K562 (cell line): Measurements from ENCODE around the gene PPP1R12C. TPM values are rescaled to one million over a fixed set of nuclear protein-coding genes. Genes with fewer than 3 reads are reported as not detected.

Experiments
- ATAC-seq: fragments of 200-7000 bp; cut with Tn5 transposase; 3 replicates; pipeline ENCODE4 v1.9.1; 2020; ENCODE audit warnings: moderate library complexity
- BruUV-seq: library from RNA; stranded (reverse); fragments of 400-500 nt; replicated peaks from 2 replicates; lab custom pipeline; 2021; lab: Mats Ljungman, UMichigan
- CTCF ChIA-PET: fragments of 300-600 bp; formaldehyde crosslinking; extraction: SDS; loops from one replicate; lab custom pipeline; 2021; ENCODE audit warnings: low intra/inter-chr PET ratio; lab: Yijun Ruan, JAX
- POLR2A ChIA-PET: fragments of 300-600, 350-650 bp; sonication (Branson Sonifier 250); formaldehyde crosslinking; extraction: SDS; loops from one replicate; lab custom pipeline; 2021; ENCODE audit warnings: antibody characterized with exemption, inconsistent platforms; lab: Yijun Ruan, JAX
- DNase-seq, 4 experiments: peaks; one replicate each; pipeline versions ENCODE4 v3.0.0 to v3.0.0-alpha.2; 2011 to 2018; ENCODE audit warnings: low spot score in 3 of 4, mixed read lengths in 3 of 4; ENCODE audit errors: extremely low read depth in 1 of 4
- FAIRE-seq: peaks from 2 replicates; lab custom pipeline; 2011; peaks lifted over from hg19 to GRCh38; lab: Jason Lieb, UNC
- H2AFZ ChIP-seq: 2 replicates; pipeline ENCODE4 v1.6.0; 2011; ENCODE audit warnings: low read depth, low read length, control low read depth, inconsistent platforms
- H3K27ac ChIP-seq: fragments of 200-600 bp; 3 replicates; pipeline ENCODE4 v1.8.0; 2011; ENCODE audit warnings: low read depth, mild to moderate bottlenecking, control low read depth, inconsistent platforms, low read length, moderate library complexity, mixed read lengths; ENCODE audit errors: extremely low read depth
- H3K27me3 ChIP-seq, 2 experiments: fragments of 300-600 bp in 1 of 2; 2 replicates in 1 of 2; 3 replicates in 1 of 2; pipeline versions ENCODE4 v1.6.0 to v1.8.0; 2011; ENCODE audit warnings: inconsistent platforms in 2 of 2, low read length in 2 of 2, mild to moderate bottlenecking in 1 of 2, mixed read lengths in 1 of 2, moderate library complexity in 1 of 2; ENCODE audit not compliant: control insufficient read depth in 2 of 2, insufficient read depth in 2 of 2
- H3K36me3 ChIP-seq: fragments of 300-600 bp; 3 replicates; pipeline ENCODE4 v1.8.0; 2011; ENCODE audit warnings: mild to moderate bottlenecking, low read length, inconsistent platforms; ENCODE audit not compliant: control insufficient read depth, insufficient read depth
- H3K4me1 ChIP-seq, 2 experiments: fragments of 200-600 bp in 1 of 2; replicated peaks in 1 of 2; 2 replicates in 1 of 2; 3 replicates in 1 of 2; pipeline versions ENCODE4 v1.5.1 to v1.8.0; 2011; ENCODE audit warnings: inconsistent platforms in 2 of 2, low read length in 2 of 2, mild to moderate bottlenecking in 1 of 2, mixed read lengths in 1 of 2, moderate library complexity in 1 of 2; ENCODE audit not compliant: control insufficient read depth in 2 of 2, insufficient read depth in 2 of 2
- H3K4me2 ChIP-seq: 2 replicates; pipeline ENCODE4 v1.6.1; 2011; ENCODE audit warnings: low read length, control low read depth, inconsistent platforms, mixed read lengths; ENCODE audit not compliant: insufficient read depth
- H3K4me3 ChIP-seq: fragments of 200-600 bp; sonication (generic), shearing (Covaris generic); 2 replicates; pipeline ENCODE4 v1.5.1; 2016; ENCODE audit warnings: control low read depth, inconsistent platforms
- H3K79me2 ChIP-seq: fragments of 200-600 bp; 3 replicates; pipeline ENCODE4 v1.8.0; 2011; ENCODE audit warnings: low read length, inconsistent platforms; ENCODE audit not compliant: control insufficient read depth, insufficient read depth
- H3K9ac ChIP-seq, 2 experiments: 2 replicates each; pipeline versions ENCODE4 v1.6.0 to v1.6.1; 2011; ENCODE audit warnings: low read depth in 2 of 2, low read length in 2 of 2, control low read depth in 1 of 2, inconsistent platforms in 1 of 2, mild to moderate bottlenecking in 1 of 2, mixed read lengths in 1 of 2; ENCODE audit not compliant: insufficient read depth in 1 of 2
- H3K9me1 ChIP-seq: one replicate; pipeline ENCODE4 v1.6.0; 2011; ENCODE audit warnings: inconsistent platforms, mild to moderate bottlenecking, low read length, moderate library complexity; ENCODE audit not compliant: control insufficient read depth, insufficient read depth
- H3K9me3 ChIP-seq: replicated peaks from 2 replicates; pipeline ENCODE4 v1.5.1; 2011; ENCODE audit warnings: low read depth, low read length, inconsistent platforms; ENCODE audit not compliant: control insufficient read depth, insufficient read depth
- H4K20me1 ChIP-seq: replicated peaks from 2 replicates; pipeline ENCODE4 v1.6.1; 2011; ENCODE audit warnings: low read length, inconsistent platforms, mixed read lengths; ENCODE audit not compliant: control insufficient read depth, insufficient read depth
- CTBP1 ChIP-seq: fragments of 450-650 bp; IDR thresholded peaks from 2 replicates; pipeline ENCODE4 v1.6.1; 2016; ENCODE audit warnings: borderline replicate concordance
- GATA2 ChIP-seq: sonication (generic); formaldehyde crosslinking; IDR thresholded peaks from 2 replicates; pipeline ENCODE4 v1.4.0; 2020; ENCODE audit warnings: mild to moderate bottlenecking, missing genetic modification reagents
- GTF2E2 ChIP-seq: fragments of 200-800 bp; sonication (Bioruptor generic); IDR thresholded peaks from 2 replicates; pipeline ENCODE4 v1.6.1; 2016; ENCODE audit warnings: missing genetic modification characterization, missing compliant biosample characterization
- PHF8 ChIP-seq: fragments of 200-600 bp; sonication (generic); IDR thresholded peaks from 2 replicates; pipeline ENCODE4 v1.6.1; 2012; ENCODE audit warnings: mixed run types, mild to moderate bottlenecking, inconsistent platforms, low read length, moderate library complexity, borderline replicate concordance
- POLR2G ChIP-seq: fragments of 200-400 bp; formaldehyde crosslinking; IDR thresholded peaks from 2 replicates; pipeline ENCODE4 v1.6.1; 2017; ENCODE audit warnings: low read depth, mild to moderate bottlenecking, antibody characterized with exemption, low read length, moderate library complexity
- ZNF124 ChIP-seq: sonication (generic); formaldehyde crosslinking; IDR thresholded peaks from 2 replicates; pipeline ENCODE4 v1.8.1; 2022; ENCODE audit warnings: missing genetic modification reagents
- ZNF830 ChIP-seq: fragments of 250-450 bp; sonication (Bioruptor Pico); IDR thresholded peaks from 2 replicates; pipeline ENCODE4 v1.5.0; 2021; ENCODE audit warnings: mild to moderate bottlenecking
- WGBS: fragments of 100-300 bp; shearing (Covaris generic); methylation state at CpG from one replicate; pipeline ENCODE4 v1.1.6; 2016; ENCODE audit warnings: low coverage, mixed read lengths; ENCODE audit not compliant: insufficient coverage; ENCODE audit errors: missing lambda C conversion rate; 5-methylcytosine and 5-hydroxymethylcytosine counted together
- in situ Hi-C: fragments of 300-500 bp; cut with MboI; formaldehyde crosslinking; loops from 4 replicates; pipeline ENCODE4 v1.15.0; 2018; ENCODE audit warnings: inconsistent platforms, mixed read lengths
- intact Hi-C: fragments of 100-400 bp; cut with micrococcal nuclease; formaldehyde crosslinking; loops from 2 replicates; pipeline ENCODE4 v1.14.2; 2022
- polyA plus RNA-seq, 8 experiments: library from polyadenylated mRNA; depleted of rRNA in 4 of 8; stranded (reverse) in 5 of 8; unstranded in 3 of 8; fragments of >200 nt; fragmentation: Nextera tagmentation in 2 of 8; fragmentation: Illumina TruSeq in 1 of 8; extraction: Ambion mirVana in 2 of 8; extraction: Trizol in 1 of 8; gene quantifications; 2 replicates each; pipeline versions ENCODE4 v1.2.1 to v1.2.3, GENCODE V29; 2011 to 2014; ENCODE audit warnings: inconsistent platforms in 1 of 8, missing spikeins in 1 of 8
- total RNA-seq, 7 experiments: library from RNA; depleted of rRNA in 6 of 7; stranded (reverse); fragments of >200 nt in 6 of 7; fragmentation: Illumina TruSeq in 2 of 7; extraction: Trizol in 2 of 7; gene quantifications; 2 replicates each; pipeline versions ENCODE4 v1.2.1 to v1.2.3, GENCODE V29; 2011 to 2021; ENCODE audit warnings: low replicate concordance in 1 of 7
- TF ChIP-seq, protein P1 (sequence below): fragments of 450-650 bp; IDR thresholded peaks from 2 replicates; pipeline ENCODE4 v1.6.1; 2017; ENCODE audit warnings: mild to moderate bottlenecking, moderate library complexity
- TF ChIP-seq, protein P2 (sequence below): fragments of 200-800 bp; sonication (Bioruptor generic); IDR thresholded peaks from 2 replicates; pipeline ENCODE4 v1.6.1; 2017; ENCODE audit warnings: missing genetic modification characterization, missing compliant biosample characterization

The PPP1R12C gene
- total and polyA plus RNA-seq, 9 of the 15 experiments (the other 6 are each of a cell fraction or from before 2014, with no cell fraction given), result 1.8 to 136 (median 33.7) TPM

DNA sequence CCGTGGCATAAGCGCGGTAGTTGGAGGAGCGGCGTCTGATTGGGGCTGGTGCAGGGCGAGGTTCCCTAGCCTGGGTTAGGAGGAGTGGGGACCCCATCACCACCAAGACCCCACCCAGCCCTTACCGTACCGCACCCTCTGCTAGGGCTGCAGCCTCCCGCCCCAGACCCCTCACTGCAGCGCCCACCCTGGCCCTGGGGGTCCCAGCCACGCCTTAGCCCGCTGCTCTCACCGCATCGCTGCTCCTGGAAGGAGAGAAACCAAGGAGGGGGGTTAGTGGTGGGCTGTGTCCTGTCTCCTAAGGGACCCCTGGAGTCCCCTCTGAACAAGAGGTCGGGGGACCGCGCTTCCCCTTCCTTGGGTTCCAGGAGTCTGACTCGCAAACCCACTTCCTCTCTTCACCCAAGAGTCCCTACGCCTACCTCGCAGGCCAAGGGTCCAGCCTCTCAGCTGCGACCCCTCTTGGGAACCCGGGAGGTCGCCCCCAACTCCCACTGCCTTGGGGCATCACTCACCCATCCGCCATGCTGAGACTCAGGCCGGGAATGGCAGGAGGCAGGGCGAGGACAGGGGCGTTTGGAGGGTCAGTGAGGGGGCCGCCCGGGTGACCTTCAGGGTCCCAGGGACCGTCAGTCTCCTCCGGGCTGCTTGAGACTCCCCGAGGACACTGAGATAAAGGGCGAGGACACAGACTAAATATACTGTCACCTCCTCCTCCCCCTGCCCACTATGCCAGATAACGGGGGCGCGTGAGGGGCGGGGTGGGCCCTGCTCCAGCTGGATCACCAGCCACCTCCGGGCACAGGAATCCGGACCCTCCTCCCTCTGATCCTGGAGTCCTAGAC lies 39.8 kb upstream of the PPP1R12C start, which contains the start of gene TNNI3:
TNNI3 (minus strand) TSS at position 669 of the 845 bp plus-strand sequence; CDS start at position 526, 143 bp downstream.
- H3K9me1 ChIP-seq, result no peaks in the 10 kb centered on the region
- ChIA-PET CTCF (interaction anchor here (1.2 kb wide), 1 partner anchor 11 kb away, joined by 4 read pairs; no protein-coding TSS in a partner anchor), POLR2A (interaction anchor here (0.6 to 1.2 kb wide), 3 partner anchors 11 to 94 kb away, joined by 3 to 5 read pairs (median 3); partner anchors contain the start of gene RDH13)
- H4K20me1 ChIP-seq, result no peaks in the 10 kb centered on the region
- intact Hi-C loops, result loop anchor here (10.0 kb wide), 1 partner anchor 348 kb away; no protein-coding TSS in a partner anchor
- WGBS, result 22% methylated on average over 36 of the region's 39 CpGs
- peak within 1 kb of the TSS; percentile 63 for H2AFZ ChIP-seq
- H3K9ac ChIP-seq, result peak within 1 kb of the TSS; percentile 44 to 94
- FAIRE-seq (no peak), ATAC-seq (no peak), DNase-seq (peak in 3 of 4 experiments; percentile 25 to 53 (median 28))
- H3K79me2 ChIP-seq, result peaks cover 14% of the 10 kb centered on the region
- H3K4me3 ChIP-seq, result peak within 1 kb of the TSS; percentile 56
- peak within 1 kb of the TSS; percentile 66 for H3K27ac ChIP-seq
- H3K4me2 ChIP-seq, result peak within 1 kb of the TSS; percentile 77
- H3K9me3 ChIP-seq, result no peaks in the 10 kb centered on the region
- H3K27me3 ChIP-seq, result no peaks in the 10 kb centered on the region
- in situ Hi-C loops, result loop anchor here (25.0 kb wide), 1 partner anchor 980 kb away; the partner anchor contains the start of gene ZNF444
- no TSS peak for BruUV-seq
- peaks cover 34 to 67% of the 10 kb centered on the region in 2 experiments for H3K4me1 ChIP-seq
- H3K36me3 ChIP-seq, result peaks cover 13% of the 10 kb centered on the region; the same call in 1 of the 3 replicates
- TF ChIP-seq ZNF124 (CRISPR knock-in tag) (no peak), CTBP1 (no peak), GTF2E2 (tag) (no peak), PHF8 (peak; percentile 13; the same call in 1 of the 2 replicates), GATA2 (CRISPR knock-in tag) (no peak), POLR2G (peak; percentile 74), ZNF830 (CRISPR knock-in tag) (no peak)
- TF ChIP-seq, protein P1, sequence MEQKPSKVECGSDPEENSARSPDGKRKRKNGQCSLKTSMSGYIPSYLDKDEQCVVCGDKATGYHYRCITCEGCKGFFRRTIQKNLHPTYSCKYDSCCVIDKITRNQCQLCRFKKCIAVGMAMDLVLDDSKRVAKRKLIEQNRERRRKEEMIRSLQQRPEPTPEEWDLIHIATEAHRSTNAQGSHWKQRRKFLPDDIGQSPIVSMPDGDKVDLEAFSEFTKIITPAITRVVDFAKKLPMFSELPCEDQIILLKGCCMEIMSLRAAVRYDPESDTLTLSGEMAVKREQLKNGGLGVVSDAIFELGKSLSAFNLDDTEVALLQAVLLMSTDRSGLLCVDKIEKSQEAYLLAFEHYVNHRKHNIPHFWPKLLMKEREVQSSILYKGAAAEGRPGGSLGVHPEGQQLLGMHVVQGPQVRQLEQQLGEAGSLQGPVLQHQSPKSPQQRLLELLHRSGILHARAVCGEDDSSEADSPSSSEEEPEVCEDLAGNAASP, result no peak
- TF ChIP-seq, protein P2, sequence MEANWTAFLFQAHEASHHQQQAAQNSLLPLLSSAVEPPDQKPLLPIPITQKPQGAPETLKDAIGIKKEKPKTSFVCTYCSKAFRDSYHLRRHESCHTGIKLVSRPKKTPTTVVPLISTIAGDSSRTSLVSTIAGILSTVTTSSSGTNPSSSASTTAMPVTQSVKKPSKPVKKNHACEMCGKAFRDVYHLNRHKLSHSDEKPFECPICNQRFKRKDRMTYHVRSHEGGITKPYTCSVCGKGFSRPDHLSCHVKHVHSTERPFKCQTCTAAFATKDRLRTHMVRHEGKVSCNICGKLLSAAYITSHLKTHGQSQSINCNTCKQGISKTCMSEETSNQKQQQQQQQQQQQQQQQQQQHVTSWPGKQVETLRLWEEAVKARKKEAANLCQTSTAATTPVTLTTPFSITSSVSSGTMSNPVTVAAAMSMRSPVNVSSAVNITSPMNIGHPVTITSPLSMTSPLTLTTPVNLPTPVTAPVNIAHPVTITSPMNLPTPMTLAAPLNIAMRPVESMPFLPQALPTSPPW (CRISPR knock-in tag), result peak; percentile 43
